Measurements from ENCODE around the gene HOPX. TPM values are rescaled to one million over a fixed set of nuclear protein-coding genes. Genes with fewer than 3 reads are reported as not detected.
"Not testable (repeated sequence)": the region's sequence is repeated elsewhere in the genome, so short reads cannot be mapped to it uniquely, and the experiment has no call there.

HOPX gene
- total RNA-seq, 1 experiment from 2014 or later = not detected

GRCh38 chr4:56655627-56656345, 25.3 kb downstream of the HOPX start:
- DNase-seq (ENCODE audit: low read depth) = no peak

GRCh38 chr4:56655209-56655626, 25.9 kb downstream of the HOPX start:
- DNase-seq (ENCODE audit: low read depth) = no peak

GRCh38 chr4:56654238-56654632, 26.9 kb downstream of the HOPX start:
- DNase-seq (ENCODE audit: low read depth) = no peak

GRCh38 chr4:56653461-56654237, 27.4 kb downstream of the HOPX start:
- peak; percentile 87 for DNase-seq (ENCODE audit: low read depth)

GRCh38 chr4:56652196-56652595, 28.9 kb downstream of the HOPX start:
- no peak for DNase-seq (ENCODE audit: low read depth)

GRCh38 chr4:56651056-56651350, 30.1 kb downstream of the HOPX start:
- no peak for DNase-seq (ENCODE audit: low read depth)

- no peak for DNase-seq (ENCODE audit: low read depth)
Measured at GRCh38 chr4:56650262-56651055, 30.6 kb downstream of the HOPX start.

GRCh38 chr4:56649445-56650261, 31.4 kb downstream of the HOPX start:
- no peak for DNase-seq (ENCODE audit: low read depth)

GRCh38 chr4:56648824-56649151, 32.3 kb downstream of the HOPX start:
- no peak for DNase-seq (ENCODE audit: low read depth)

- DNase-seq (ENCODE audit: low read depth) = peak; percentile 60
Measured at GRCh38 chr4:56648021-56648823, 32.9 kb downstream of the HOPX start.

GRCh38 chr4:56646341-56646740, 34.8 kb downstream of the HOPX start:
- DNase-seq (ENCODE audit: low read depth) = no peak

- DNase-seq (ENCODE audit: low read depth) = no peak
Measured at GRCh38 chr4:56643596-56643995, 37.5 kb downstream of the HOPX start.

- DNase-seq (ENCODE audit: low read depth) = peak; percentile 98
Measured at GRCh38 chr4:56641494-56642051, 39.5 kb downstream of the HOPX start.

GRCh38 chr4:56640621-56641493, 40.2 kb downstream of the HOPX start:
- no peak for DNase-seq (ENCODE audit: low read depth)

- DNase-seq (ENCODE audit: low read depth) = peak; percentile 39
Measured at GRCh38 chr4:56637791-56638190, 43.3 kb downstream of the HOPX start.

- no peak for DNase-seq (ENCODE audit: low read depth)
Measured at GRCh38 chr4:56637154-56637553, 43.9 kb downstream of the HOPX start.

GRCh38 chr4:56634954-56635353, 46.1 kb downstream of the HOPX start:
- not testable (repeated sequence) for DNase-seq (ENCODE audit: low read depth)

GRCh38 chr4:56633486-56633885, 47.6 kb downstream of the HOPX start:
- DNase-seq (ENCODE audit: low read depth) = no peak

Data from HT1080 (cell line).